HepG2 (cell line): ENCODE measurements around the gene NAA38. TPM values are rescaled to one million over a fixed set of nuclear protein-coding genes. Genes with fewer than 3 reads are reported as not detected.

ENCODE experiments used
- ATAC-seq: fragments of 200-7000 bp; cut with Tn5 transposase; 3 replicates; pipeline ENCODE4 v1.9.1; 2020; ENCODE audit warnings: mild to moderate bottlenecking, moderate library complexity
- BruUV-seq: library from RNA; stranded (reverse); fragments of 400-500 nt; replicated peaks from 2 replicates; lab custom pipeline; 2021; lab: Mats Ljungman, UMichigan
- CTCF ChIA-PET: fragments of 300-600 bp; formaldehyde crosslinking; extraction: SDS; loops from one replicate; lab custom pipeline; 2021; ENCODE audit warnings: low total read pairs, inconsistent platforms, low intra/inter-chr PET ratio; lab: Yijun Ruan, JAX
- POLR2A ChIA-PET: fragments of 350-600 bp; sonication (Branson Sonifier 250); formaldehyde crosslinking; loops from one replicate; lab custom pipeline; 2020; ENCODE audit warnings: antibody characterized with exemption, inconsistent platforms; lab: Yijun Ruan, JAX
- DNase-seq: peaks from one replicate; pipeline ENCODE4 v3.0.0-alpha.2; 2015; ENCODE audit warnings: low spot score
- FAIRE-seq: peaks from 3 replicates; lab custom pipeline; 2011; peaks lifted over from hg19 to GRCh38; lab: Jason Lieb, UNC
- H2AFZ ChIP-seq: one replicate; pipeline ENCODE4 v1.6.1; 2011; ENCODE audit warnings: low read length, inconsistent platforms
- H3K27ac ChIP-seq: fragments of 300-600 bp; 3 replicates; pipeline ENCODE4 v1.8.0; 2011; ENCODE audit warnings: mixed run types, mild to moderate bottlenecking, mixed read lengths, low read length, inconsistent platforms; ENCODE audit not compliant: insufficient read depth; ENCODE audit errors: extremely low read length
- H3K27me3 ChIP-seq, 2 experiments: fragments of 200-600 bp in 1 of 2; 2 replicates in 1 of 2; 3 replicates in 1 of 2; pipeline versions ENCODE4 v1.6.0 to v1.8.0; 2011; ENCODE audit warnings: low read length in 2 of 2, mild to moderate bottlenecking in 2 of 2, moderate library complexity in 2 of 2, inconsistent platforms in 1 of 2; ENCODE audit not compliant: insufficient read depth in 2 of 2, control insufficient read depth in 1 of 2
- H3K36me3 ChIP-seq, 2 experiments: fragments of 200-600 bp in 1 of 2; replicated peaks in 1 of 2; 2 replicates in 1 of 2; 3 replicates in 1 of 2; pipeline versions ENCODE4 v1.5.1 to v1.8.0; 2011; ENCODE audit warnings: low read length in 2 of 2, inconsistent platforms in 1 of 2; ENCODE audit not compliant: insufficient read depth in 2 of 2, control insufficient read depth in 1 of 2
- H3K4me1 ChIP-seq: 2 replicates; pipeline ENCODE4 v1.5.1; 2012; ENCODE audit warnings: low read length, inconsistent platforms; ENCODE audit not compliant: insufficient read depth
- H3K4me2 ChIP-seq: 2 replicates; pipeline ENCODE4 v1.6.0; 2011; ENCODE audit warnings: low read depth, low read length, inconsistent platforms
- H3K4me3 ChIP-seq, 3 experiments: fragments of 200-600 bp in 1 of 3; sonication (generic), shearing (Covaris generic) in 1 of 3; replicated peaks in 1 of 3; 2 replicates each; pipeline ENCODE4 v1.5.1; 2011 to 2016; ENCODE audit warnings: low read length in 3 of 3, inconsistent platforms in 2 of 3, low read depth in 2 of 3, mild to moderate bottlenecking in 2 of 3, control low read depth in 1 of 3, mixed read lengths in 1 of 3; ENCODE audit not compliant: insufficient read depth in 1 of 3
- H3K79me2 ChIP-seq: one replicate; pipeline ENCODE4 v1.6.1; 2011; ENCODE audit warnings: low read length, inconsistent platforms; ENCODE audit not compliant: insufficient read depth
- H3K9ac ChIP-seq: 2 replicates; pipeline ENCODE4 v1.6.0; 2011; ENCODE audit warnings: mild to moderate bottlenecking, low read depth, low read length, inconsistent platforms; ENCODE audit not compliant: insufficient read depth
- H3K9me3 ChIP-seq: 2 replicates; pipeline ENCODE4 v1.5.1; 2012; ENCODE audit warnings: mild to moderate bottlenecking, low read length
- H4K20me1 ChIP-seq: 2 replicates; pipeline ENCODE4 v1.6.0; 2011; ENCODE audit warnings: inconsistent platforms, mild to moderate bottlenecking, low read length, moderate library complexity; ENCODE audit not compliant: insufficient read depth
- ATF2 ChIP-seq: sonication (generic); formaldehyde crosslinking; IDR thresholded peaks from 2 replicates; pipeline ENCODE4 v1.4.0; 2020; ENCODE audit warnings: missing genetic modification reagents
- CENPT ChIP-seq: sonication (generic); formaldehyde crosslinking; IDR thresholded peaks from 2 replicates; pipeline ENCODE4 v1.8.0; 2022; ENCODE audit warnings: low read depth, mild to moderate bottlenecking, moderate library complexity, missing genetic modification reagents
- ESRRA ChIP-seq: sonication (generic); formaldehyde crosslinking; IDR thresholded peaks from 2 replicates; pipeline ENCODE4 v1.5.1; 2020; ENCODE audit warnings: mild to moderate bottlenecking, low read depth, missing genetic modification reagents
- HIC2 ChIP-seq: sonication (generic); formaldehyde crosslinking; IDR thresholded peaks from 2 replicates; pipeline ENCODE4 v1.9.0; 2022; ENCODE audit warnings: low read depth, missing genetic modification reagents
- PHF21A ChIP-seq: sonication (generic); formaldehyde crosslinking; IDR thresholded peaks from 2 replicates; pipeline ENCODE4 v1.5.0; 2020; ENCODE audit warnings: mild to moderate bottlenecking, missing genetic modification reagents
- PHF8 ChIP-seq: sonication (generic); formaldehyde crosslinking; IDR thresholded peaks from 2 replicates; pipeline ENCODE4 v1.5.0; 2020; ENCODE audit warnings: missing genetic modification reagents
- REXO4 ChIP-seq: sonication (generic); formaldehyde crosslinking; IDR thresholded peaks from 2 replicates; pipeline ENCODE4 v1.8.0; 2022; ENCODE audit warnings: missing genetic modification reagents, mild to moderate bottlenecking, borderline replicate concordance
- TBP ChIP-seq: sonication (generic); formaldehyde crosslinking; IDR thresholded peaks from 2 replicates; pipeline ENCODE4 v1.5.0; 2020; ENCODE audit warnings: missing genetic modification reagents
- TSC22D2 ChIP-seq: sonication (generic); formaldehyde crosslinking; IDR thresholded peaks from 2 replicates; pipeline ENCODE4 v1.5.1; 2020; ENCODE audit warnings: missing genetic modification reagents, mild to moderate bottlenecking, borderline replicate concordance
- U2AF1 ChIP-seq: fragments of 200-400 bp; formaldehyde crosslinking; optimal IDR thresholded peaks from 2 replicates; pipeline ENCODE3; 2017; ENCODE audit warnings: mild to moderate bottlenecking, low read depth, low read length
- ZBTB21 ChIP-seq: sonication (generic); formaldehyde crosslinking; IDR thresholded peaks from 2 replicates; pipeline ENCODE4 v1.4.0; 2020; ENCODE audit warnings: missing genetic modification reagents
- ZBTB25 ChIP-seq: IDR thresholded peaks from 2 replicates; pipeline ENCODE4 v1.6.1; 2018; ENCODE audit warnings: missing genetic modification reagents
- ZNF333 ChIP-seq: sonication (generic); formaldehyde crosslinking; IDR thresholded peaks from 2 replicates; pipeline ENCODE4 v1.4.0; 2020; ENCODE audit warnings: mild to moderate bottlenecking, missing genetic modification reagents, borderline replicate concordance
- ZNF512 ChIP-seq: sonication (generic); formaldehyde crosslinking; IDR thresholded peaks from 2 replicates; pipeline ENCODE4 v1.4.0; 2020; ENCODE audit warnings: mild to moderate bottlenecking, missing genetic modification reagents
- ZNF687 ChIP-seq: sonication (generic); formaldehyde crosslinking; IDR thresholded peaks from 2 replicates; pipeline ENCODE4 v1.5.1; 2020; ENCODE audit warnings: mild to moderate bottlenecking, missing genetic modification reagents, moderate library complexity
- WGBS: methylation state at CpG from one replicate; pipeline ENCODE4 v1.1.6; 2017; ENCODE audit warnings: low lambda C conversion rate; 5-methylcytosine and 5-hydroxymethylcytosine counted together
- in situ Hi-C: cut with HindIII; loops from 2 replicates; pipeline ENCODE4 v1.10.0; 2017; ENCODE audit warnings: low pct_unique_long_range_greater_than_20kb; ENCODE audit not compliant: extremely low pct_ligation_motif_present
- intact Hi-C: fragments of 100-400 bp; cut with micrococcal nuclease; formaldehyde crosslinking; loops from one replicate; pipeline ENCODE4 v1.10.0; 2022; ENCODE audit not compliant: unreplicated experiment
- polyA plus RNA-seq, 8 experiments: library from polyadenylated mRNA; depleted of rRNA in 3 of 8; stranded (reverse) in 7 of 8; unstranded in 1 of 8; fragments of >200 nt; fragmentation: Illumina TruSeq in 4 of 8; extraction: Trizol in 4 of 8; gene quantifications; 2 replicates each; pipeline versions ENCODE4 v1.2.1 to v1.2.3, GENCODE V29; 2011 to 2016; ENCODE audit warnings: low read depth in 4 of 8, missing spikeins in 1 of 8, mixed read lengths in 1 of 8; ENCODE audit not compliant: insufficient read depth in 1 of 8
- total RNA-seq, 5 experiments: library from RNA; depleted of rRNA; stranded (reverse); fragments of >200 nt; fragmentation: Illumina TruSeq; extraction: Trizol; gene quantifications; 2 replicates each; pipeline ENCODE4 v1.2.3, GENCODE V29; 2016; ENCODE audit warnings: low read depth in 1 of 5

The NAA38 gene
- total and polyA plus RNA-seq, 2 of the 13 experiments (the other 11 are each of a cell fraction or from before 2014, with no cell fraction given): 46.9 to 91.6 TPM

GRCh38 chr17:7820231-7820630 is 37.1 kb downstream of the NAA38 start:
- H3K4me2 ChIP-seq: no peak overlapping the region
- intact Hi-C loops: loop anchor here (5.0 kb wide), 1 partner anchor 78 kb away; no protein-coding TSS in a partner anchor
- H3K27me3 ChIP-seq: peaks cover 1 to 49% of the 10 kb centered on the region in 2 experiments; a peak in 4 of 5 replicates
- no peak for FAIRE-seq
- ATAC-seq: no peak
- ChIA-PET CTCF (no interaction called here), POLR2A (no interaction called here)
- no peaks in the 10 kb centered on the region for H3K9me3 ChIP-seq
- no peaks in the 10 kb centered on the region for H4K20me1 ChIP-seq
- no peaks in the 10 kb centered on the region for H3K79me2 ChIP-seq
- H2AFZ ChIP-seq: no peak overlapping the region
- no peaks in the 10 kb centered on the region for H3K36me3 ChIP-seq
- no peak for DNase-seq
- WGBS: 9% methylated on average over 5 of the region's 5 CpGs
- in situ Hi-C loops: loop anchor here (5.0 kb wide), 1 partner anchor 77 kb away; no protein-coding TSS in a partner anchor
- no TSS peak for BruUV-seq
- no peak overlapping the region for H3K9ac ChIP-seq
- H3K27ac ChIP-seq: no peak overlapping the region
- no peak overlapping the region for H3K4me3 ChIP-seq
- no peaks in the 10 kb centered on the region for H3K4me1 ChIP-seq
- TF ChIP-seq HIC2 (CRISPR knock-in tag): no peak
- no peak for TF ChIP-seq ESRRA
- TF ChIP-seq U2AF1: no peak
- no peak for TF ChIP-seq PHF21A (CRISPR knock-in tag)
- no peak for TF ChIP-seq ATF2 (CRISPR knock-in tag)
- TF ChIP-seq CENPT (CRISPR knock-in tag): no peak
- no peak for TF ChIP-seq TBP (CRISPR knock-in tag)
- no peak for TF ChIP-seq ZNF687
- no peak for TF ChIP-seq ZNF333 (CRISPR knock-in tag)
- no peak for TF ChIP-seq ZNF512 (CRISPR knock-in tag)
- no peak for TF ChIP-seq PHF8
- TF ChIP-seq ZBTB21 (CRISPR knock-in tag): no peak
- no peak for TF ChIP-seq TSC22D2 (CRISPR knock-in tag)
- no peak for TF ChIP-seq ZBTB25
- TF ChIP-seq REXO4 (CRISPR knock-in tag): no peak
